Panc1 (cell line): ENCODE results near the gene SMTN.

Experiments used
- CTCF ChIP-seq: fragments of 450-650 bp; IDR thresholded peaks from 2 replicates; pipeline ENCODE4 v1.5.1; 2017; ENCODE audit warnings: mild to moderate bottlenecking
- POLR2AphosphoS5 ChIP-seq: IDR thresholded peaks from 2 replicates; pipeline ENCODE4 v1.6.1; 2012; ENCODE audit warnings: mild to moderate bottlenecking, low read depth, low read length, moderate library complexity

- TF ChIP-seq POLR2AphosphoS5: no peak
- no peak for TF ChIP-seq CTCF
These were observed 67.4 kb downstream of the SMTN start for GRCh38 chr22:31148488-31148887.
